HG02981 (cell line): ENCODE data around the gene OR1J2.

Source experiments
- ATAC-seq: cut with Tn5 transposase; IDR thresholded peaks from one replicate; pipeline ENCODE4 v1.9.1; 2021; ENCODE audit warnings: mild to moderate bottlenecking, moderate library complexity; ENCODE audit not compliant: unreplicated experiment

The OR1J2 gene

GRCh38 chr9:122546196-122546595 lies 35.6 kb downstream of the OR1J2 start:
- ATAC-seq: no peak

GRCh38 chr9:122551371-122551770 lies 40.8 kb downstream of the OR1J2 start:
- no peak for ATAC-seq

GRCh38 chr9:122552812-122553211 lies 42.2 kb downstream of the OR1J2 start, which contains the start of gene OR1N2:
TSS of gene OR1N2 (plus strand) at chr9:122553112. CDS start at chr9:122553212, 100 bp downstream.
- ATAC-seq: no peak
